ENCODE results near the gene GNB5.
"Not testable (repeated sequence)": the region's sequence is repeated elsewhere in the genome, so short reads cannot be mapped to it uniquely, and the experiment has no call there.

The GNB5 gene

DNA sequence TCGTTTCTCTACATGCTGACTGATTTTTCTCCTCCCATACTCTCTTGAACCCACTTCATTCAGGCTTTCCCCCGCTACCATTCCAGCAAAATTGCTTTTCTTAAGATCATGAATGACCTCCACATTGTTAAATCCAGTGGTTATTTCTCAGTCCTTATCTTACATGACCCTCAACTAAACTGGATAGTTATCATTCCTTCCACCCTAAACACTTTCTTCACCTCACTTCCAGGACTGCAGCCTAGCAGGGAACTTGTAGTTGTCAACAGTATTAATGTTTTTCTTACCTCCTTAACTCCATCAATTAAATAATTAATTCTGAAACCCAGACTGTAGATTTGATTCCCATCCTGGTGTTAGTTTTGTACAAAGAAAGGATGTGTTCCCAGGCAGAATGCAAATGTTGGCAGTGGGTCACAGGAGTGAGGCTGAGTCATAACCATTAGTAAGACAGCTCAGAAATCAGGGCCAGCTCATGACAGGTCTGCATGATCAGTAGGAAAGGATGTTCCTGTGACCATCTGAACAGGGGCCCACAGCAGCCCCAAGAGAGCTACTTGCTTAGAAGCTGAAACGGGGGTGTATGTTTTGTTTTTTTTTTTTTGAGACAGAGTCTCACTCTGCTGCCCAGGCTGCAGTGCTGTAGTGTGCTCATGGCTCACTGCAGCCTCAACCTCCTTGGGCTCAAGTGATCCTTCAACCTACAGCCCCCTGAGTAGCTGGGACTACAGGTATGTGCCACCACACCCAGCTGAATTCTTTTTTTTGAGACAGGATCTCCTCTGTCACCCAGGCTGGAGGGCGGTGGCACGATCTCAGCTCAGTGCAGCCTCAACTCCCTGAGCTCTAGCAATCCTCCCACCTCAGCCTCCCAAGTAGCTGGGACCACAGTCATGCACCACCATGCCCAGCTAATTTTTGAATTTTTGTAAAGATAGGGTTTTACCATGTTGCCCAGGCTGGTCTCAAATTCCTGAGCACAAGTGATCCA lies 87.7 kb downstream of the GNB5 start:
- DNase-seq = no peak
- in situ Hi-C loops (cut with MboI; ENCODE audit: low pct_unique_long_range_greater_than_20kb, low sequenced_read_pairs) = no loop called here

DNA sequence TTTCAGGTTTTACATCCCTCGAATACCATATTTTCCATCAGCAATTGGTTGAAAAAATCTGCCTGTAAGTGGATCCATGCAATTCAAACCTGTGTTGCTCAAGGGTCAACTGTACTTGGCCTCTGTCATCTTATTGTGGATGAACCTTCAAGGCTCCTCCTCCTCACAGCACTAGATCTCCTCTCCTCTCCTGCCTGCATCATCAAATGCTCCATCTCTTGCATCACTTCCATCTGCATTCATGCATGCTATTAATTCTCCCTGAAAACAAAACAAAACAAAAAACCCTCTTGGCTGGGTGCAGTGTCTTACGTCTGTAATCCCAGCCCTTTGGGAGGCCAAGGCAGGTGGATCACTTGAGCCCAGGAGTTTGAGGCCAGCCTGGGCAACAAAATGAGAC lies 88.7 kb downstream of the GNB5 start:
- in situ Hi-C loops (cut with MboI; ENCODE audit: low pct_unique_long_range_greater_than_20kb, low sequenced_read_pairs) = no loop called here
- no peak for DNase-seq

DNA sequence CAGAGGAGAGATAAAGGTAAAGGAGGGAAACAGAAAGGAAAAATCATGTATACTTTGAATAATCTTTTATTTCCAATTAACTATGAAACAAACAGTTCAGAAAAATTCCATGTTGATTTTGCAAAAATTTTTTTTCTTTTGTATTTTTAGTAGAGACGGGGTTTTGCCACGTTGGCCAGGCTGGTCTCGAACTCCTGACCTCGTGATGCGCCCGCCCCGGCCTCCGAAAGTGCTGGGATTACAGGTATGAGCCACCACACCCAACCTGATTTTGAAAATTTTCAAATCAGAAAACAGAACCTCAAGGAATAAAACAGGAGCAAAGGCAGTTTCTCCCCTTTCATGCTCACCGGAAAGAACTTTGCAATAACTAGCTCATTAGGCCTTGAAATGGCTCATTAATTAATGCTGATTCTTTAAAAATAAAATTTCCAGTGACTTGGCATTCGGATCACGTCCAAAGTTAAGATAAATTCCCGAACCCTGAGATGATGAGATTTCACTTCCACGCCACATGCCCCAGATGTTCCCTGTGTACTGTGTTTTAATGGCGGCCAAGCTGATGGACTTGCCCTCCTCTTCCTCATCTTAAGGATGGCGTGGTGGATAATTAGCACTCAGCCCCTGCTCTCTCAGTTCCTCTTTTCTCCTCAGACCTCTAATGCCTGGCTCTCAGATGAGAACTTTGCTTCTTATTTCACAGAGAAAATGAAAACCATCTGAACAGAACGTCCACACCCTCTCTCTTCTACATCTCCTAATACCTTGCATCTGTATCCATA lies 89.5 kb downstream of the GNB5 start:
- peak; percentile 63 for DNase-seq
- in situ Hi-C loops (cut with MboI; ENCODE audit: low pct_unique_long_range_greater_than_20kb, low sequenced_read_pairs) = no loop called here

DNA sequence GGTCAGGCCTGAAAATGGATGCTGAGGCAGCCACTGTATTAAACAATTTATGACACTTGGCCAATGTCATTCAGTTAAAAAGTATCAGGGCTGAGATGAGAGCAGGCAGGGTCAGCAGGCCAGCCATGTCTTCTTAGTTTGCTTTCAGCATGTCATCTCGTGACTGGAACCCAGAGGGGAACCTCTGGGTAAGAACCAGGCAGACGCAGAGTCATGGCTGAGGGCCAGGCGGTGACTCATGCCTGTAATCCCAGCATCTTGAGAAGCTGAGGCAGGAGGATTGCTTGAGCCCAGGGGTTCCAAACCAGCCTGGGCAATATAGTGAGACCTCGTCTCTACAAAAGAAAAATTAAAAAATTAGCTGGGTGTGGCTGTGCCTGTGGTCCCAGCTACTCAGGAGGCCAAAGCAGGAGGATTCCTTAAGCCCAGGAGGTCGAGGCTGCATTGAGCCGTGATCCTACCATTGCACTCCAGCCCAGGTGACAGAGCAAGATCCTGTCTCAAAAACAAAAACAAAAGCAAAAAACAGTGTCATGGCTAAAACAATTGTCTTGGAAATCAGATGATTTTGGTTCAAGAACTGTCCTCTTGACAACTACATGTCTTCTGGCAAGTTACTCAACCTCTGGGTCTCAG lies 90.3 kb downstream of the GNB5 start:
- in situ Hi-C loops (cut with MboI; ENCODE audit: low pct_unique_long_range_greater_than_20kb, low sequenced_read_pairs) = no loop called here
- no peak for DNase-seq

DNA sequence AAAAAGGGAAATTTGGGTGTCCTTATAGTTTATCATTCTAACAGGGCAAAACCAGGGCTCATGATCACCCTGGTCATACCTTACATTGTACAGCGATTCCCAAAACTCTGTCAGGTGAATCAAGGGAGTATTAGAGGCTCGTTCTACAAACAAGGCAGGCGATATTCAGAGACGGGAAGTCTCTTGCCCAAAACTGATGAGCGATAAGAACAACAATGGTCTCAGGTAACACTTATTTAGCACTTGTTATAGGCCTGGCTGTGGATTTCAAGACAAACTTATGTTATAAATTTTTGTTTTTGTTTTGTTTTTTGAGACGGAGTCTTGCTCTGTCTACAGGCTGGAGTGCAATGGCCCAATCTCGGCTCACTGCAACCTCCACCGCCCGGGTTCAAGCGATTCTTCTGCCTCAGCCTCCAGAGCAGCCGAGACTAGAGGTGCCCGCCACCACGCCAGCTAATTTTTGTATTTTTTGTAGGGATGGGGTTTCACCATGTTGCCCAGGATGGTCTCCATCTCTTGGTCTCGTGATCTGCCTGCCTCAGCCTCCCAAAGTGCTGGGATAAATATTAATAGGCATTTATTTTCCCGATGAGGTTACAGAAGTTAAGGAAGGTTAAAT lies 91.4 kb downstream of the GNB5 start:
- in situ Hi-C loops (cut with MboI; ENCODE audit: low pct_unique_long_range_greater_than_20kb, low sequenced_read_pairs) = no loop called here
- no peak for DNase-seq

DNA sequence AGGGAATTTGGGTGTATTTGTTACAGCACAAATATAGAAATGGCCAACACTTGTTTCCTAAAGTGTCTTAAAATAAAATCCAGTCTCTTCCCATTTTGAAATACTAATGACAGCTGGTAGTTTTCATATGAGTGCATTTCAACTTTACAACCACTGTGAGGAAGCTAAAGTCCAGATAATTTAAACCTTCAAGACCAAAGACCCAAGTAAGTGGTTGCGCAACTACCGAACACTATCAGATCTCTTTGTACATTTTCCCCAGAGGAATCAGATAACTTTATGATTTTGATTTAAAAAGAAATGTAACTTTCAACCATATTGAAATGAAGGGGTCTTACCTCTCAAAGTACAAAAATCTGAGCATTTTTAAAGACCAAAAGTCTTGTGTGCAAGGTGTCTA lies 92.9 kb downstream of the GNB5 start:
- peak; percentile 52 for DNase-seq
- in situ Hi-C loops (cut with MboI; ENCODE audit: low pct_unique_long_range_greater_than_20kb, low sequenced_read_pairs) = no loop called here

DNA sequence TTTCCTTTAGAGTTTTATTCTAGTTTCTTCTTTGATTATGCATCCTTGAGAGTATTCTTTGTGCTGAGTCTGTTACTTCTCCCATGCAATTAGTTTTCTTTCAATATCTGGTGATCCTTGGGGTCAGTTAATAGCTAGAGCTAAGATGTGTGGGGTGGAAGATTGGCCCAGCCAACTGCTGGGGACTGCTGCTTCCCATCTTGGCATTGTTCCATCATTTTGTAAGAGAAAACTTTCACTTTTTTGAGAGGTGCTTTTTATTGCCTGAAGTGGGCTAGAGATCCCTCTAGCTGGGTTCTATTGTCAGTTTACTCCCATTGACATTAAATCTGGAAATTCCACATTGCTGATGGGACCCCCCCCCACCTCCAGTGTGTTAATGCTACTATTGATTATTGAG lies 94.0 kb downstream of the GNB5 start:
- DNase-seq = no peak
- in situ Hi-C loops (cut with MboI; ENCODE audit: low pct_unique_long_range_greater_than_20kb, low sequenced_read_pairs) = no loop called here

DNA sequence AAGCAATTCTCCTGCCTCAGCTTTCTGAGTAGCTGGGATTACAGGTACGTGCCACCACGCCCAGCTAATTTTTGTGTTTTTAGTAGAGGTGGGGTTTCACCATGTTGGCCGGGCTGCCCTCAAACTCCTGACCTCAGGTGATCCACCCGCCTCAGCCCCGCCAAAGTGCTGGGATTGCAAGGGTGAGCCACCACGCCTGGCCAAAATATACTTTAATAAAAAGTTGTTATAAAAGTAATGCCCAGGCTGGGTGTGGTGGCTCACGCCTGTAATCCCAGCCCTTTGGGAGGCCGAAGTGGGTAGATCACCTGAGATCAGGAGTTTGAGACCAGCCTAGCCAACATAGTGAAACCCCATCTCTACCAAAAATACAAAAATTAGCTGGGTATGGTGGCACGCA lies 94.7 kb downstream of the GNB5 start:
- DNase-seq; in situ Hi-C loops (cut with MboI; ENCODE audit: low pct_unique_long_range_greater_than_20kb, low sequenced_read_pairs): not testable (repeated sequence)

DNA sequence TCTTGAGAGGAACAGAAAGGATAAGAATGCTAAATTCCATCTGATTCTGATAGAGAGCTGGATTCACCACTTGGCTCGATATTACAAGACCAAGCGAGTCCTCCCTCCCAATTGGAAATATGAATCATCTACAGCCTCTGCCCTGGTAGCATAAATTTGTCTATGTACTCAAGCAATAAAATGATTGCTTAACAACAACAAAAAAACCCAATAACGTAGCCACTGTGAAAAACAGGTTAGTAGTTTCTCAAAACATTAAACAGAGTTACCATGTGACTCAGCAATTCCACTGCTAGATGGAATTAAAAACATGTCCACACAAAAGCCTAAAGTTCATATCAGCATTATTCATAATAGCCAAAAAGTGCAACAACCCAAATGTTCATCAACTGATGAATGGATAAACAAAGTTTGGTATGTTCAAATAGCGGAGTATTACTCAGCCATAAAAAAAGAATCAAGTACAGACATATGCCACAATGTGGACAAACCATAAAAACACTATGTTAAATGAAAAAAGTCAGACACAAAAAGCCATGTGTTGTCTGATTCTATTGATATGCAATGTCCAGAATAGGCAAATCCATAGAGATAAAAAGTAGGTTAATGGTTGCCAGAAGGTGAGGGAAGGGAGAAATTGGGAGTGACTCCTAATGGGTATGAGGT lies 95.5 kb downstream of the GNB5 start:
- DNase-seq = no peak
- in situ Hi-C loops (cut with MboI; ENCODE audit: low pct_unique_long_range_greater_than_20kb, low sequenced_read_pairs) = no loop called here

DNA sequence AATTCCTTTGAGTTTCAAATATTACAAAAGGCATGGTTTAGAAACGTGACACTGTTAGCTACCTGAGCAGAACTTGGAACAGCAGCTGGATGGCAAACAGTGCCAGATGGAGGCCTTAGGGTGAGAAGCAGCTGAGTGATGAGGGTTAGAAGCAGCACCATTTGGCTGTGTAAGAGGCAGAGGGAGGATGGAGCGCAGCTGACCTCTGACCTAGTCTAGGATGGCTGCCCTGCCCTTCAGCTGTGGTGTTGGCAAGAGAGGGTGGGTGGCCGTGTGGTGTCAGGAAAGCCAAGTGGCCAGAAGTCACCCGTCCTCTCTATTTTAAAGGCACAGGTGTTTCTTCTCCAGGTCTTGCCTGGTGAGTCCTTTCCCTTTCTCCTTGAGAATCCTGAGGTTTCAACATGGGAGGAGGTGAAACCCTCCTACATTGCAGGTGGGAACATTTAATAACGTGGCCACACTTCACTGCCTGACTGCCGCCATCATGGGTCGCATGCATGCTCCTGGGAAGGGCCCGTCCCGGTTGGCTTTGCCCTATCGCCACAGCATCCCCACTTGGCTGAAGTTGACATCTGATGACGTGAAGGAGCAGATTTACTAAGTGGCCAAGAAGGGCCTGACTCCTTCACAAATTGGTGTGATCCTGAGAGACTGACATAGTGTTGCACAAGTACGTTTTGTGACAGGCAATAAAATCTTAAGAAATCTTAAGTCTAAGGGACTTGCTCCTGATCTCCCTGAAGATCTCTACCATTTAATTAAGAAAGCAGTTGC lies 96.2 kb downstream of the GNB5 start:
- no peak for DNase-seq
- in situ Hi-C loops (cut with MboI; ENCODE audit: low pct_unique_long_range_greater_than_20kb, low sequenced_read_pairs) = no loop called here

DNA sequence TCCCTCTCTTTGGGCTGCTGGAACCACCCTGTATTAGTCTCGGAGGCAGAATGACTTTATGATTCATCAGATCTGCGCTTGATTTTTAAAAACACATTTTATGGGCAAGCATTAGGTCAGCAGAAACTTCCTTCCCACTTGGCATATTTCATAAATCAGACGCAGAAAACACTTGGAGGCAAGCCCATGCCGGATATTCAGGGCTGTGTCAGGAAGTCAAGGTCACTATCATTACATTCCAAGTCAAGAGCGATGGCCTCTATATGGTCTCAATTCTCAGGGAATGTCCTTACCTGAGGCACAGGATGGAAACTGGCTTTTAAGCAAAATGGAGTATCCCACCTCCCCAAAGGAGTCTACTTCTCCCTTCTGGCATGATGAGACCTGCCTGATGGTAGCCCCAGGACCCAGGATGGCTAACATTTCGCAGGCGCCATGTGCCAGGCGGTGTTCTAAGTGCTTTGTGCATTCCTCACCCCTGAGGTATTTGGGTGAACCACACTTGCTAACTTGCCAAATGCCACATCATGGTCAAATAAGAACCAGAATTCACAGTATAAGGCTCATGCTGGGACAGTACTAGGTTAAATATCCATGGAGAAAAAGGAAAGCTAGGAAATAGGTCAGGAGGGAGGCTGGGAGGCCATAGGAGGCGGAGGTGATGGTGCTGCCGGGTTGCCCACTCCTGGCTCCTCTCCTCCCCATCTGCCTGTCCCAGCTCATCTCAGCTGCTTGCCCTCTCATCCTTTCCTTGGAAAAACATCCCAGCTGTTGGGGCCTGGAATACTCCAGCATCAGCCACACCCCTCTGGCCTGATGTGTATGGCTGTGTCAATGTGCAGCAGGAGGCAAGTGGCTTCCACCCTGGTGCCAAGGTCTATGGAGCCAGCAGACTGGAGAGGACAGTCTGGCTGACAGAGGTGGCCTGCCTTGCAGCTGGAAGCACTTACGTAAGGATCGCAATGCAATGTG lies 97.4 kb downstream of the GNB5 start:
- in situ Hi-C loops (cut with MboI; ENCODE audit: low pct_unique_long_range_greater_than_20kb, low sequenced_read_pairs) = no loop called here
- DNase-seq = no peak

DNA sequence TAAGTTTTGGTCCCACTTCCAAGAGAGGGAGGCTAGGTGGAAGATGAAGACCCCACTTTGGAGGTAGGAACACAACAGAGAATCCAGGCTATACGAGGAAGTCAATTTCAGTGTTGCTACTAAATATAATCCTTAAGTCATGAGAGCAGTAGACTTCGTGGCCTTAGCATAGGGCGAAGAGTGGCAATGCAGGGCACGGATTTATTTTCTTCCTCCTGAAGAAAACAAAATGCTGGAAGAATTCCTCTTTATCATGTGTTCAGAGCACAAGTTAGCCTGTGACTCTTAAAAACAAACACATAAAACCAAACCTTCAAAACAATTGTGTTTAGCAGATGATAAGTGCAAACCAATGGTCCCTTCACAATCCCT lies 98.0 kb downstream of the GNB5 start:
- in situ Hi-C loops (cut with MboI; ENCODE audit: low pct_unique_long_range_greater_than_20kb, low sequenced_read_pairs) = no loop called here

DNA sequence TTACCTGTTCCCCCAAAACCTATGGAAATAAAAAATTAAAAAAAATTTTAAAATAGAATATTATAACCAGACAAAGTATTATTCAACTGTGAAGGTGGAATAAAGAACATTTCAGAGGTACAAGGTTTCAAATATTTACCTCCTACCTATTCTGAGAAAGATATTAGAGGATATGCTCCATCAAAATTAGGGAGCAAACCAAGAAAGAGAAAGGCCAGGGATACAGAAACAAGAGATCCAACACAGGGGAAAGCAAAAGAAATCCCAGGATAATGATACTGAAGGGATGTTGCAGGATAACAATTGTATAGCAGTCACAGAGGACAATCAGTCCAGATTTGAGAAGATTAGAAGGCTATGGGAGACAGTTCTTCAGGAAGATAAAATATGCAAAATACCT lies 101.0 kb downstream of the GNB5 start:
- in situ Hi-C loops (cut with MboI; ENCODE audit: low pct_unique_long_range_greater_than_20kb, low sequenced_read_pairs) = no loop called here
- no peak for DNase-seq

More for the DNA sequence above, 98.0 kb downstream of the GNB5 start:
- DNase-seq = no peak

DNA sequence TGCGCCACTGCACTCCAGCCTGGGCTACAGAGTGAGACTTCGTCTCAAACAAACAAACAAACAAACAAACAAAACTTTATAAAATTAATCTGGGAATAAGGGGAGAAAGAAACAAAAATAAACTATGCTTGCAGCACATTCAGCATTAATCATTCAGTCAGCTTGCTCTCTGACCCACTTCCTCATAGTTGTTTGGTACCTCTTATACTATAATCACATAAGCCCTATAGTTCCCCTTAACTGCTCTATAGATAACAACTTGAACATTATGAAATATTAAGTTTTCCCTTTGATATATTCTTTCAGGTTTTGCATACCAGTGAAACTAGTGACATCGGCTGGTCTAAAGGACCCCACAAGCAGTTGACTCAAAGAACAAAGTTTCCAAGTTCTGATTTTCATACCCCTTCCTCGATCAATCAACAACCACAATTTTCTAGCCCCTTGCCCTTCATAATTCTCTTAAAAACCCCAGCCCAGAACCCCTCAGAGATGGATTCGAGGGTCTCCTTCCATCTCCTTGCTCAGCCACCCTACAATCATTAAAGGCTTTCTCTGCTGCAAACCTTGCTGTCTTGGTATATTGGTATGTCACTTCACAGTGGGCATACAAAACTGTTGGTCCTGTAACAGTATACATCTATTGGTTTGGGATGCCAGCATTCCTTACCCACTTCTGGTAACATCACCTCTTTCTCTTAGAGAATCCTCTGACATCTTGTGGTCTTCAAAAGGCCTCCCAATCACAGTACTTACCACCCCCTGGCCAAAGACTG lies 105.0 kb downstream of the GNB5 start:
- in situ Hi-C loops (cut with MboI; ENCODE audit: low pct_unique_long_range_greater_than_20kb, low sequenced_read_pairs) = no loop called here
- DNase-seq = no peak

DNA sequence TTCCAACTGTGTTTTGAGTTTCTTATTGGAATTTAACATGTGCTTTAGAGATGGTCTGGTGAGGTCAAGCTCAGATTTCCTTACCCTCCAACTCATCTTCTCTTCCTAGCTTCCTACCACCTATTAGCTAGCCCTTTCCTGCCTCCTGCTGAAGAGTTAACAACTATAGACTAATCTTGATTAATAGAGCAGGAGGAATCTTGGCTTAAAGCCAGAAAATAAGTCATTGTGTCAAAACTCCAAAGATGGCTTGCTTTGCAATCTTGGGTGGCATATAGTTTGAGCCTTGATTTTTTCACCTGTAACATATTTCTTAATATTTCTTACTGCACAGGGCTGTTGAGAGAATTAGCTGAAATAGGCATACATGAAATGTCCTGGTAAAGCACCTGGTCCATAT lies 105.9 kb downstream of the GNB5 start:
- DNase-seq = no peak
- in situ Hi-C loops (cut with MboI; ENCODE audit: low pct_unique_long_range_greater_than_20kb, low sequenced_read_pairs) = no loop called here

DNA sequence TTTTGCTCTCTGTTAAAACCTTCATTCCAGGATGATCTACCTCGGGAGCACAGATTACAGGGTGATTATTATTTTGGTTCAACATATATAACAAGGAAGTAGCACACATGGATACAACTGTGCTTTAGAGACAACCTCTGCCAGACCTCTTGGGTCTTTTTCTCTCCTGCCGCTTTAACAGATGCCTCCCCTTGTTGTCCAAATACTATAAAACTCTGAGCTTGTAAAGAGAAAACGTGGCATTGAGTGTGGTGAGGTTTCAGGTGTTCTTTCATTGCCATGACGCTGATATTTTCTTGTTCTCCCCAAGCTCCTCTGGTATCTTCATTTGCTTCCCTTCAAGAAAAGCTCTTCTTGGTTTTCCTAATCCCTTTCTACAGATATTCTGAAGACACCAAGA lies 107.6 kb downstream of the GNB5 start:
- DNase-seq = no peak
- in situ Hi-C loops (cut with MboI; ENCODE audit: low pct_unique_long_range_greater_than_20kb, low sequenced_read_pairs) = no loop called here

DNA sequence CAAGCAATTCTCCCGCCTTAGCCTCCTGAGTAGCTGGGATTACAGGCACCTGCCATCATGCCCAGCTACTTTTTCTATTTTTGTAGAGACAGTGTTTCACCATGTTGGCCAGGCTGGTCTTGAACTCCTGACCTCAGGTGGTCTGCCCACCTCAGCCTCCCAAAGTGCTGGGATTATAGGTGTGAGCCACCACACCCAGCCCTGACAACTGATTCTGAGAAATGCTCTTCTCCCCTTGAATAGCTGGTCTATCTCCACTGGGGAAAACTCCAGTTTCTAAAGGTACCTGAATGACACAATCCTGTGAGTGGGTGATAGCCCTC lies 108.2 kb downstream of the GNB5 start:
- DNase-seq; in situ Hi-C loops (cut with MboI; ENCODE audit: low pct_unique_long_range_greater_than_20kb, low sequenced_read_pairs): not testable (repeated sequence)
